ENCODE measurements around the gene PTPN1.
"Not testable (repeated sequence)": the region's sequence is repeated elsewhere in the genome, so short reads cannot be mapped to it uniquely, and the experiment has no call there.

The PTPN1 gene

DNA sequence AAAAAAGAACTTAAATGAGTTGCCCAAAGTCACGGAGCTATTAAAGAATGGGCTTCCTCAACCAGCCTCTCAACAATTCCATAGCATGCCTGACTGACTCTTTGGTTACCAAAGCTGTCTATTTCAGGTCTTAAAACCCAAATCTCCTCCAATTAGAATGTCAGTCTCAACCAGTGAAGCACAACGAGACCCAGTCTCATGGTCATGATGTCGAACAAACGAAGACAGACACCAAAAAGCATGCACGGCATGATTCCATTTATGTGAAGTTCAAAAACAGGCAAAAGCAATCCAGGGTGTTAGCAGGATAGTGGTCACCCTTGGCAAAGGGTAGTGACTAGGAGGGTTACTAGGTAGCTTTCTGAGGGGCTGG lies 16.3 kb upstream of the PTPN1 start:
- peak overlapping the region; percentile 37 for H3K27ac Mint-ChIP-seq
- peaks cover 33 to 54% of the 10 kb centered on the region in 2 donors for H3K4me1 Mint-ChIP-seq
- H3K27me3 Mint-ChIP-seq = no peaks in the 10 kb centered on the region
- peaks cover 0 to 6% of the 10 kb centered on the region in 2 donors for H3K36me3 Mint-ChIP-seq
- H3K4me3 Mint-ChIP-seq = no peak overlapping the region
- DNase-seq (no peak), ATAC-seq (replicated peaks) (no peak)
- H3K9me3 Mint-ChIP-seq = no peaks in the 10 kb centered on the region

DNA sequence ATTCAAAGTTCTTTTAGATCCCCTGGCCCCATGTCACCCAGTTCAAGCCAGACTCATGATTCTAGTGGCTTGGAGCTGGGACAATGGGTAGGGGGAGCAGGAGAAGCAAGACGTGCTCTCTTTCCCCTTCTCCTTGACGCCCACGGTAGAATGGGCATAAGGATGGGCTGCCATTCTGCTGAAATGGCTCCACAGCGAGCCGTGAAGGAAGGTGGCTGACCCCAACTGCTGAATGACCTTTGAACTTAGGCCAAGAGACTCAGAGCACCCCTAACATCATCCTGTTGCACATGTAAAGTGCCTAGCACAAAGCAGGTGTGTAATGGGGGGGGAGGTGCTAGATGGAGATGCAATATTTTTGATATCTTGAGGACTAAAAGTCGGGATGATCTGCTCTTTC lies 15.8 kb upstream of the PTPN1 start:
- H3K4me1 Mint-ChIP-seq = peaks cover 33 to 56% of the 10 kb centered on the region in 2 donors
- peaks cover 0 to 6% of the 10 kb centered on the region in 2 donors for H3K36me3 Mint-ChIP-seq

DNA sequence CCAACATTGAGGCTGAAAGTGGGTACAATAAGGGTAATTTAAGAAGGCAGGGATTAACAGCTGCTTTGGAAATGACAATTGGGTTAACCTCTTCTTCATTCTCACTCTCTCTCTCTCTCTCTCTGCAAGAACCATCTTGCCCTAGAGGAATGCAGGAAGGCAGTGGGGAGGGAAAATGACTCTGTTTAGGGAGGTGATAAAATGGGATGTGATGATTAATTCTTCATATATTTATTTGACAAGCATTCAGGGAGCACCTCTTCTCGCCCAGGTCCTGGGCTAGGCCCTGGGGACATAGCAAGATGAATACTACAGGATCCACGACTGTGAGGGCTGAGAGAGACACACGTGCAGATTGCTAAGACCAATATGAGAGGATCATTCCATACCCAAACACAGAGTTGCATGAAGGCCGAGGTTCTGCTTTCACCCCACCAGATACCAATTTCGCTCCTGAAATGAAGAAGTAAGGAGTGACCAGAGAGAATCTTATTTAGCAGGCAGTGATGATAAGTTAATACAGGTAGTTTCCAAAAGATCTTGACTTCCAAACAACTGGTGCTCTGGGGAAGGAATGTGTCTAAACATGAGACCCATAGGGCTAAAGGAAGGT lies 13.3 kb upstream of the PTPN1 start:
- Mint-ChIP-seq H3K36me3 (peaks cover 0 to 6% of the 10 kb centered on the region in 2 donors), H3K4me1 (peaks cover 39 to 72% of the 10 kb centered on the region in 2 donors), H3K27me3 (no peaks in the 10 kb centered on the region), H3K27ac (peak overlapping the region; percentile 85), H3K4me3 (no peak overlapping the region), H3K9me3 (peaks cover 0 to 2% of the 10 kb centered on the region in 2 donors)
- DNase-seq (no peak), ATAC-seq (replicated peaks) (no peak)

More for the DNA sequence above, 15.8 kb upstream of the PTPN1 start:
- Mint-ChIP-seq H3K27me3 (no peaks in the 10 kb centered on the region), H3K9me3 (peaks cover 0 to 2% of the 10 kb centered on the region in 2 donors), H3K4me3 (no peak overlapping the region), H3K27ac (peak overlapping the region; percentile 21)
- DNase-seq = no peak
- ATAC-seq (replicated peaks) = no peak

DNA sequence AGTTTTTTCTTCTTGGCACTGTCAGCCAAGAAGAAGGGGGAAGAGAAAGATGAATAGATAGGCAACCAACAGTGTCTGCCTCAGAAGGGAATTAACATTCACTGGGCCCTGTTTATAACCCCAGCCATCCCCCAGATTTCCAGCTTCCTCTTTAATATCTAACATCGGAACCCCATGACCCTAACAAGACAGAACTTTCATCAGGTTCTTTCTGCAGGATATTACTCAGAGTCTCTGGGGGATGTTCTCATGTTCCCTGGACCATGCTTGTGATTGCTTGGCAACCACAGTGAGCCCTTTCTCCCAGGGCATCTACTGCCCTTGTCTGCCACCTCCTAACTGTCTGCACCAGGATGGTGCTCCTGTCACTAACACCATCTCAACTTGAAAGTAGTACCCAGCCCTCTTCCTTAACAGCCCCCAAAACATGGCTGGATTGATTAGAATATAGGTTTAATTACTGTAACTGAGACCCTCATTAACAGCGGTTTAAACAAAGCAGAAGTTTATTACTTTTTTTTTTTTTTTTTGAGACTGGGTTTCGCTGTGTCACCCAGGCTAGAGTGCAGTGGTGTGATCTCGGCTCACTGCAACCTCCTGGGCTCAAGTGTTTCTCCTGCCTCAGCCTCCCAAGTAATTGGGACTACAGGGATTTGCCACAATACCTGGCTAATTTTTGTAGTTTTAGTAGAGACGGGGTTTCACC lies 12.0 kb upstream of the PTPN1 start:
- H3K36me3 Mint-ChIP-seq = no peaks in the 10 kb centered on the region
- H3K27ac Mint-ChIP-seq = peak overlapping the region; percentile 96
- peak overlapping the region; percentile 4 to 19 for H3K4me3 Mint-ChIP-seq
- no peaks in the 10 kb centered on the region for H3K27me3 Mint-ChIP-seq
- peaks cover 0 to 2% of the 10 kb centered on the region in 2 donors for H3K9me3 Mint-ChIP-seq
- H3K4me1 Mint-ChIP-seq = peaks cover 33 to 67% of the 10 kb centered on the region in 2 donors
- peak; percentile 88 to 90 for ATAC-seq (replicated peaks)
- peak; percentile 63 for DNase-seq

DNA sequence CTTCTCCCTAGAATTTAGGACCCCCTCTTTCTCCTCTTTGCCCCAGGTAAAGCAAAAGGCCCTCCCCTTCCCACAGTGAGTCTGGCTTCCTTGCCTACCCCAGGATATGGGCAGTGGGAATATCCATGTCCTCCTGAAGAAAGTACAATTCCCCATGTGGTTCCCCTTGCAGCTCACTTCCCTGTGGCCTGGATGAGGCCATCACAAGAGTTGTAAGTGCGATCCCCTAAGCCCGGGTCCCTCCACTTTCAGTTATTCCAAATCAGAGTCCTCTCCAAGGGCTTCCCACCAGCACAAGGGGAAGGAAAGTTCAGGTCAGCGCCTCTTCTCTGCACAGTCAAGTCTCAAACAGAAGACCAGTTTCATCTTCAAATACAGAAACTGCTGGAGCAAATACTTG lies 10.2 kb upstream of the PTPN1 start:
- H3K27ac Mint-ChIP-seq = peak overlapping the region; percentile 42
- no peaks in the 10 kb centered on the region for H3K27me3 Mint-ChIP-seq
- DNase-seq (no peak), ATAC-seq (replicated peaks) (no peak)
- peaks cover 0 to 2% of the 10 kb centered on the region in 2 donors for H3K9me3 Mint-ChIP-seq
- no peak overlapping the region for H3K4me3 Mint-ChIP-seq
- H3K36me3 Mint-ChIP-seq = no peaks in the 10 kb centered on the region
- H3K4me1 Mint-ChIP-seq = peaks cover 41 to 64% of the 10 kb centered on the region in 2 donors

- no peak for ATAC-seq (replicated peaks)
- H3K4me3 Mint-ChIP-seq = peak overlapping the region in 1 of 2 donors; percentile 6
- peak overlapping the region; percentile 53 for H3K27ac Mint-ChIP-seq
Measured at GRCh38 chr20:50501972-50502745, 8.0 kb upstream of the PTPN1 start.

DNA sequence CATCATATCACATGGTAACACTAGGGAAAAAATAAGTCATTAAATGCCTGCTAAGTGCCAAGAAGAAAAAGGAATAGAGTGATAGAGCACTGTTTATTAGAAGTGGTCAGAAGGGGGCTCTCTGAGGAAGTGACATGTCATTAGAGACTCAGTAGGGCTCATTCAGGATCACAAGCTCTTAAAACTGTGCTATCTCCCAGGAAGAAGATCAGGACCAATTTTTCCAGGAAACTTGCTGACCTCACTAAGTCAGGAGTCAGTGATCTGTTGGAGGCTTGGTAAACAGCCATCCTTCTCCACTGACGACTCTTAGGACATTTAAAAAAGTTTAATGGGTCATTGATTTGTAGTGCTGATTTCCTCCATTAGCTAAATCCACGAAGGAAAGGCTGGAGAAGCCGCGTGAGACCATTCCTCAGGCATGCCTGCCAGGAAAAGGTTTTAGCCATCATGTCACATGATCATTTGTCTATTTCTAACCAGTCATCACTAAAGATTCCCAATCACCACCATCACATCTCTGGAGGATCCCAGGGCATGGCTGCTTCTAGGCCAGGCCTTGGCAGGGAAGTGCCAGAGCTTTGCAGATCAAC lies 5.9 kb upstream of the PTPN1 start:
- DNase-seq = no peak
- Mint-ChIP-seq H3K27ac (peak overlapping the region; percentile 75), H3K4me1 (peaks cover 31 to 43% of the 10 kb centered on the region in 2 donors), H3K4me3 (no peak overlapping the region), H3K9me3 (peaks cover 0 to 1% of the 10 kb centered on the region in 2 donors), H3K27me3 (no peaks in the 10 kb centered on the region), H3K36me3 (no peaks in the 10 kb centered on the region)
- peak; percentile 44 to 64 for ATAC-seq (replicated peaks)

More at GRCh38 chr20:50501972-50502745, 8.0 kb upstream of the PTPN1 start:
- Mint-ChIP-seq H3K9me3 (peaks cover 0 to 2% of the 10 kb centered on the region in 2 donors), H3K4me1 (peaks cover 38 to 63% of the 10 kb centered on the region in 2 donors), H3K36me3 (no peaks in the 10 kb centered on the region), H3K27me3 (no peaks in the 10 kb centered on the region)
- DNase-seq = no peak

DNA sequence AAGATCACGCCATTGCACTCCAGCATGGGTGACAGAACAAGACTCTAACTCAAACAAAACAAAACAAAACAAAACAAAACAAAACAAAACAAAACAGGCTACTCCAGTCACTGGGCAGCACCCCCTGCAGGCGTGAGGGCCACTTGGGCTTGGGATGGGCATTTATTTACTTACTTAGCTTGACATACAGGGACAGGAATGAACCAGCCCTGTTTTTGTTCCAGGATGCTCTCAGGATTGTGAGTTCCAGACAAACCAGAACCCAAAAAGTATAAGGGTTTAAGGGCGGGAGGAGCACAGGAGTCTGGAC lies 4.0 kb upstream of the PTPN1 start:
- Mint-ChIP-seq H3K4me3 (no peak overlapping the region), H3K27me3 (no peaks in the 10 kb centered on the region), H3K27ac (no peak overlapping the region), H3K9me3 (no peaks in the 10 kb centered on the region), H3K36me3 (peaks cover 9% of the 10 kb centered on the region in 2 donors), H3K4me1 (peaks cover 24 to 41% of the 10 kb centered on the region in 2 donors)
- no peak for DNase-seq
- ATAC-seq (replicated peaks) = no peak

DNA sequence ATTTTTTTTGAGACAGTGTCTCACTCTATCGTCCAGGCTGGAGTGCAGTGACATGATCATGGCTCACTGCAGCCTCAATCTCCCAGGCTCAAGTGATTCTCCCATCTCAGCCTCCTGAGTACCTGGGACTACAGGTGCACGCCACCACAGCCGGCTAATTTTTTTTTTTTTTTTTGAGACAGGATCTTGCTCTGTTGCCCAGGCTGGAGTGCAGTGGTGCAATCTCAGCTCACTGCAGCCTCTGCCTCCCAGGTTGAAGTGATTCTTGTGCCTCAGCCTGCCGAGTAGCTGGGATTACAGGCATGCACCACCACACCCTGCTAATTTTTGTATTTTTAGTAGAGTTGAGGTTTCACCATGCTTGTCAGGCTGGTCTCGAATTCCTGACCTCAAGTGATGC lies 2.4 kb upstream of the PTPN1 start:
- not testable (repeated sequence) for ATAC-seq (replicated peaks); H3K9me3 Mint-ChIP-seq; H3K27me3 Mint-ChIP-seq; DNase-seq; H3K4me3 Mint-ChIP-seq; H3K27ac Mint-ChIP-seq
- Mint-ChIP-seq H3K36me3 (peaks cover 17 to 21% of the 10 kb centered on the region in 2 donors), H3K4me1 (peaks cover 22 to 38% of the 10 kb centered on the region in 2 donors)

GRCh38 chr20:50508171-50508755 lies 1.9 kb upstream of the PTPN1 start:
- H3K27ac Mint-ChIP-seq = no peak overlapping the region
- DNase-seq (no peak), ATAC-seq (replicated peaks) (no peak)
- no peaks in the 10 kb centered on the region for H3K9me3 Mint-ChIP-seq
- no peaks in the 10 kb centered on the region for H3K27me3 Mint-ChIP-seq
- H3K4me3 Mint-ChIP-seq = no peak overlapping the region
- peaks cover 23 to 43% of the 10 kb centered on the region in 2 donors for H3K4me1 Mint-ChIP-seq
- peaks cover 21 to 26% of the 10 kb centered on the region in 2 donors for H3K36me3 Mint-ChIP-seq

GRCh38 chr20:50510706-50511542 lies 741 bp downstream of the PTPN1 start:
- peak overlapping the region; percentile 95 for H3K27ac Mint-ChIP-seq
- DNase-seq (no peak), ATAC-seq (replicated peaks) (peak; percentile 11 to 12)
- H3K4me3 Mint-ChIP-seq = peak overlapping the region; percentile 95 to 99
- H3K27me3 Mint-ChIP-seq = no peaks in the 10 kb centered on the region
- peaks cover 17 to 47% of the 10 kb centered on the region in 2 donors for H3K4me1 Mint-ChIP-seq
- H3K9me3 Mint-ChIP-seq = peaks cover 0 to 2% of the 10 kb centered on the region in 2 donors
- peaks cover 31 to 46% of the 10 kb centered on the region in 2 donors for H3K36me3 Mint-ChIP-seq

DNA sequence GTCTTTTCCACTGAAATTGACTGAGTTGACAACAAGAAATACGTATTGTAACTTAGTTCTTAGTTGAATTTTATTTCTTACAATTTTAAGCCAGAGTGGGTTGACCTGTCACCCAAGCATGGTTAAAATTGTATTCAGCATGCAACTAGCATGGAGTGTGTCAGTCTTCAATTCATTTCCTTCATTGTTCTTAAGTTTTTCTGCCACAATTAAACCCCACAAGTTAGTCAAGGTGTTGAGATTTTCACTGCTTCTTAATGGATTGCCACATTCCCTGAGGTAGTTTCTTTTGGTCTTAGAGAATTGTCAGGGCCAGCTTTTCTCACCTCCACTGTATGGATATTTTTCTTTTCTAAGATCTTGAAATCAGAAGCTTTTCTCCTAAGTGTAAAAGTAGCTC lies 2.1 kb downstream of the PTPN1 start:
- Mint-ChIP-seq H3K27me3 (no peaks in the 10 kb centered on the region), H3K9me3 (peaks cover 0 to 2% of the 10 kb centered on the region in 2 donors), H3K4me3 (peak overlapping the region; percentile 75 to 99), H3K4me1 (peaks cover 19 to 58% of the 10 kb centered on the region in 2 donors), H3K27ac (peak overlapping the region; percentile 77), H3K36me3 (peaks cover 31 to 49% of the 10 kb centered on the region in 2 donors)
- DNase-seq (no peak), ATAC-seq (replicated peaks) (no peak)

Data from stimulated activated naive B cell treated with anti-CD40 and anti-IgM and Interleukin-4, amounts not matched to agents 10 μg/mL and 1 μg/mL and 100 μg/mL, for 72 hours (primary cell).